ENCODE results near the gene KRTAP17-1.
A peak's percentile ranks its signal among the peaks of the same experiment; 100 is the strongest.
"Not testable (repeated sequence)": the region's sequence is repeated elsewhere in the genome, so short reads cannot be mapped to it uniquely, and the experiment has no call there.

KRTAP17-1 gene

GRCh38 chr17:41301916-41302901, 13.3 kb downstream of the KRTAP17-1 start, which contains the start of gene KRTAP29-1:
Gene KRTAP29-1, minus strand, starts transcription at chr17:41302851. Its CDS starts 0 bp downstream, at chr17:41302851.
- H3K4me1 Mint-ChIP-seq (ENCODE audit: low read depth), result peaks cover 33% of the 10 kb centered on the region
- H3K9me3 Mint-ChIP-seq (ENCODE audit: low read depth), result peaks cover 4% of the 10 kb centered on the region
- peak within 1 kb of the TSS; percentile 13 for H3K27ac Mint-ChIP-seq
- H3K36me3 Mint-ChIP-seq, result peaks cover 5% of the 10 kb centered on the region
- H3K27me3 Mint-ChIP-seq, result no peaks in the 10 kb centered on the region
- H3K4me3 Mint-ChIP-seq, result no peak within 1 kb of the TSS

- Mint-ChIP-seq H3K27me3 (no peaks in the 10 kb centered on the region), H3K36me3 (peaks cover 5% of the 10 kb centered on the region), H3K9me3 (ENCODE audit: low read depth) (peaks cover 4% of the 10 kb centered on the region), H3K4me3 (no peak overlapping the region), H3K27ac (no peak overlapping the region), H3K4me1 (ENCODE audit: low read depth) (peaks cover 24% of the 10 kb centered on the region)
Measured at GRCh38 chr17:41301204-41301790, 14.2 kb downstream of the KRTAP17-1 start.

- Mint-ChIP-seq H3K4me1 (ENCODE audit: low read depth) (peaks cover 17% of the 10 kb centered on the region), H3K9me3 (ENCODE audit: low read depth) (peaks cover 4% of the 10 kb centered on the region), H3K4me3 (no peak overlapping the region), H3K27ac (no peak overlapping the region), H3K36me3 (peaks cover 5% of the 10 kb centered on the region), H3K27me3 (no peaks in the 10 kb centered on the region)
Measured at GRCh38 chr17:41298458-41299135, 16.9 kb downstream of the KRTAP17-1 start.

GRCh38 chr17:41296846-41297245, 18.7 kb downstream of the KRTAP17-1 start:
- peaks cover 3% of the 10 kb centered on the region for H3K36me3 Mint-ChIP-seq

GRCh38 chr17:41294016-41294415, 21.5 kb downstream of the KRTAP17-1 start:
- Mint-ChIP-seq H3K36me3 (no peaks in the 10 kb centered on the region), H3K27ac (no peak overlapping the region), H3K27me3 (no peaks in the 10 kb centered on the region), H3K9me3 (ENCODE audit: low read depth) (no peaks in the 10 kb centered on the region), H3K4me1 (ENCODE audit: low read depth) (no peaks in the 10 kb centered on the region), H3K4me3 (no peak overlapping the region)

More at GRCh38 chr17:41296846-41297245, 18.7 kb downstream of the KRTAP17-1 start:
- no peaks in the 10 kb centered on the region for H3K27me3 Mint-ChIP-seq
- H3K9me3 Mint-ChIP-seq (ENCODE audit: low read depth), result peaks cover 4% of the 10 kb centered on the region
- no peak overlapping the region for H3K27ac Mint-ChIP-seq
- no peak overlapping the region for H3K4me3 Mint-ChIP-seq
- H3K4me1 Mint-ChIP-seq (ENCODE audit: low read depth), result peaks cover 12% of the 10 kb centered on the region

- H3K4me1 Mint-ChIP-seq (ENCODE audit: low read depth), result peaks cover 16% of the 10 kb centered on the region
- no peak overlapping the region for H3K27ac Mint-ChIP-seq
- H3K36me3 Mint-ChIP-seq, result no peaks in the 10 kb centered on the region
- H3K4me3 Mint-ChIP-seq, result no peak overlapping the region
- H3K27me3 Mint-ChIP-seq, result no peaks in the 10 kb centered on the region
- H3K9me3 Mint-ChIP-seq (ENCODE audit: low read depth), result no peaks in the 10 kb centered on the region
Measured at GRCh38 chr17:41287050-41287449, 28.5 kb downstream of the KRTAP17-1 start.

GRCh38 chr17:41284546-41284945, 31.0 kb downstream of the KRTAP17-1 start:
- Mint-ChIP-seq H3K4me3 (no peak overlapping the region), H3K27ac (no peak overlapping the region), H3K4me1 (ENCODE audit: low read depth) (peaks cover 16% of the 10 kb centered on the region), H3K9me3 (ENCODE audit: low read depth) (no peaks in the 10 kb centered on the region), H3K27me3 (no peaks in the 10 kb centered on the region), H3K36me3 (no peaks in the 10 kb centered on the region)

GRCh38 chr17:41284043-41284442, 31.5 kb downstream of the KRTAP17-1 start:
- peaks cover 16% of the 10 kb centered on the region for H3K4me1 Mint-ChIP-seq (ENCODE audit: low read depth)
- no peaks in the 10 kb centered on the region for H3K27me3 Mint-ChIP-seq
- H3K4me3 Mint-ChIP-seq, result no peak overlapping the region
- no peaks in the 10 kb centered on the region for H3K9me3 Mint-ChIP-seq (ENCODE audit: low read depth)
- no peak overlapping the region for H3K27ac Mint-ChIP-seq
- no peaks in the 10 kb centered on the region for H3K36me3 Mint-ChIP-seq

- Mint-ChIP-seq H3K4me1 (ENCODE audit: low read depth) (peaks cover 2% of the 10 kb centered on the region), H3K4me3 (no peak overlapping the region), H3K9me3 (ENCODE audit: low read depth) (no peaks in the 10 kb centered on the region), H3K27ac (no peak overlapping the region), H3K27me3 (peaks cover 3% of the 10 kb centered on the region), H3K36me3 (peaks cover 2% of the 10 kb centered on the region)
Measured at GRCh38 chr17:41278176-41278955, 37.1 kb downstream of the KRTAP17-1 start.

- not testable (repeated sequence) for H3K27me3 Mint-ChIP-seq; H3K4me1 Mint-ChIP-seq (ENCODE audit: low read depth); H3K27ac Mint-ChIP-seq; H3K4me3 Mint-ChIP-seq; H3K36me3 Mint-ChIP-seq; H3K9me3 Mint-ChIP-seq (ENCODE audit: low read depth)
Measured at GRCh38 chr17:41275648-41276190, 39.8 kb downstream of the KRTAP17-1 start, which contains the start of gene KRTAP9-7. Gene KRTAP9-7, plus strand, starts transcription at chr17:41275698. Its CDS starts 0 bp downstream, at chr17:41275698.

- H3K9me3 Mint-ChIP-seq (ENCODE audit: low read depth), result no peaks in the 10 kb centered on the region
- no peak overlapping the region for H3K27ac Mint-ChIP-seq
- H3K4me1 Mint-ChIP-seq (ENCODE audit: low read depth), result peaks cover 5% of the 10 kb centered on the region
- H3K4me3 Mint-ChIP-seq, result no peak overlapping the region
- no peaks in the 10 kb centered on the region for H3K36me3 Mint-ChIP-seq
- peaks cover 6% of the 10 kb centered on the region for H3K27me3 Mint-ChIP-seq
Measured at GRCh38 chr17:41271858-41272257, 43.7 kb downstream of the KRTAP17-1 start.

GRCh38 chr17:41271323-41271722, 44.2 kb downstream of the KRTAP17-1 start:
- not testable (repeated sequence) for H3K9me3 Mint-ChIP-seq (ENCODE audit: low read depth); H3K4me3 Mint-ChIP-seq; H3K36me3 Mint-ChIP-seq; H3K27me3 Mint-ChIP-seq; H3K27ac Mint-ChIP-seq; H3K4me1 Mint-ChIP-seq (ENCODE audit: low read depth)

- no peaks in the 10 kb centered on the region for H3K9me3 Mint-ChIP-seq (ENCODE audit: low read depth)
- no peaks in the 10 kb centered on the region for H3K36me3 Mint-ChIP-seq
- H3K27ac Mint-ChIP-seq, result no peak overlapping the region
- peaks cover 3% of the 10 kb centered on the region for H3K27me3 Mint-ChIP-seq
- H3K4me3 Mint-ChIP-seq, result no peak overlapping the region
- peaks cover 4% of the 10 kb centered on the region for H3K4me1 Mint-ChIP-seq (ENCODE audit: low read depth)
Measured at GRCh38 chr17:41267711-41268110, 47.8 kb downstream of the KRTAP17-1 start.

- Mint-ChIP-seq H3K4me3 (no peak within 1 kb of the TSS), H3K36me3 (peaks cover 7% of the 10 kb centered on the region), H3K4me1 (ENCODE audit: low read depth) (peaks cover 13% of the 10 kb centered on the region), H3K27ac (no peak within 1 kb of the TSS), H3K9me3 (ENCODE audit: low read depth) (no peaks in the 10 kb centered on the region), H3K27me3 (peaks cover 3% of the 10 kb centered on the region)
Measured at GRCh38 chr17:41265078-41265477, 50.4 kb downstream of the KRTAP17-1 start, which contains the start of gene KRTAP9-6. Gene KRTAP9-6, plus strand, starts transcription at chr17:41265378. Its CDS starts 0 bp downstream, at chr17:41265378.
